Measurements from ENCODE around the gene SKIC2. TPM values are rescaled to one million over a fixed set of nuclear protein-coding genes. Genes with fewer than 3 reads are reported as not detected.
"Not testable (repeated sequence)": the region's sequence is repeated elsewhere in the genome, so short reads cannot be mapped to it uniquely, and the experiment has no call there.

The SKIC2 gene
- total RNA-seq, 1 donor from 2014 or later: 84.3 TPM

DNA sequence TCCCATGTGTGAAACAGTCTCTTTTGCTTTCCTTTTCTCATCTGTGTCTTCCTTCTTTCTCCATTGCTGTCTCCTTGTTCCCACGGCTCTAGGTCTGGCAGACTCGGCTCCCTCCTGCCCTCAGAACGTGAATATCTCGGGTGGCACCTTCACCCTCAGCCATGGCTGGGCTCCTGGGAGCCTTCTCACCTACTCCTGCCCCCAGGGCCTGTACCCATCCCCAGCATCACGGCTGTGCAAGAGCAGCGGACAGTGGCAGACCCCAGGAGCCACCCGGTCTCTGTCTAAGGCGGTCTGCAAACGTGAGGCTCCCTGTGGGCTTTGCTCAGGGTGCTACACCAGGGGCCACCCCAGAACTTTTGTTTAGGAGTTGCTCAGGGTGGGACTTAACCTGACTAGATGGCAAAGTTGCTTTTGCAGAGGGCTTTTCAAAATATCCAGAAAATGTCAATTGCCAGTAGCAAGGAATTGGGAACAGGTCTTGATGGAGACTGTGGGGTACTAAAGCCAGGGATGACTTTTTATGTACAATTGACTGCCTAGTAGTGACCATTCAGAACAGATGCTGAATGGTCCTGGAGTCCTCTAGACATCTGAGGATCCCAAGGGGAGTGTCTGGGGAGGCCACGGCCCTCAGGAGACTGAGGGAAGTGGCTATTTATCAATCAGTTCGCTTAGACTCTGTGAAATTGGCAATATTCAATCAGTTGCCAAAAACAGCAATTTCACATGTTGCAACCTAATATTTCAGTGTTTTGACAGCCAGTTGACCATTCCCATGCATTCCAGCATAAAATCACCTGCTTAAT is 30.9 kb upstream of the SKIC2 start:
- no peaks in the 10 kb centered on the region for H3K36me3 Mint-ChIP-seq
- no peaks in the 10 kb centered on the region for H3K9me3 Mint-ChIP-seq
- no peaks in the 10 kb centered on the region for H3K4me1 Mint-ChIP-seq
- H3K27me3 Mint-ChIP-seq (ENCODE audit: low read depth): peaks cover 18% of the 10 kb centered on the region
- no peak overlapping the region for H3K27ac Mint-ChIP-seq
- TF ChIP-seq, protein P1, sequence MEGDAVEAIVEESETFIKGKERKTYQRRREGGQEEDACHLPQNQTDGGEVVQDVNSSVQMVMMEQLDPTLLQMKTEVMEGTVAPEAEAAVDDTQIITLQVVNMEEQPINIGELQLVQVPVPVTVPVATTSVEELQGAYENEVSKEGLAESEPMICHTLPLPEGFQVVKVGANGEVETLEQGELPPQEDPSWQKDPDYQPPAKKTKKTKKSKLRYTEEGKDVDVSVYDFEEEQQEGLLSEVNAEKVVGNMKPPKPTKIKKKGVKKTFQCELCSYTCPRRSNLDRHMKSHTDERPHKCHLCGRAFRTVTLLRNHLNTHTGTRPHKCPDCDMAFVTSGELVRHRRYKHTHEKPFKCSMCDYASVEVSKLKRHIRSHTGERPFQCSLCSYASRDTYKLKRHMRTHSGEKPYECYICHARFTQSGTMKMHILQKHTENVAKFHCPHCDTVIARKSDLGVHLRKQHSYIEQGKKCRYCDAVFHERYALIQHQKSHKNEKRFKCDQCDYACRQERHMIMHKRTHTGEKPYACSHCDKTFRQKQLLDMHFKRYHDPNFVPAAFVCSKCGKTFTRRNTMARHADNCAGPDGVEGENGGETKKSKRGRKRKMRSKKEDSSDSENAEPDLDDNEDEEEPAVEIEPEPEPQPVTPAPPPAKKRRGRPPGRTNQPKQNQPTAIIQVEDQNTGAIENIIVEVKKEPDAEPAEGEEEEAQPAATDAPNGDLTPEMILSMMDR (IDR thresholded peaks at IDR 0.05; ENCODE audit: unreplicated experiment): no peak
- no peak overlapping the region for H3K4me3 Mint-ChIP-seq
- DNase-seq (ENCODE audit: low spot score in 2 of 2, unreplicated experiment in 2 of 2): no peak

DNA sequence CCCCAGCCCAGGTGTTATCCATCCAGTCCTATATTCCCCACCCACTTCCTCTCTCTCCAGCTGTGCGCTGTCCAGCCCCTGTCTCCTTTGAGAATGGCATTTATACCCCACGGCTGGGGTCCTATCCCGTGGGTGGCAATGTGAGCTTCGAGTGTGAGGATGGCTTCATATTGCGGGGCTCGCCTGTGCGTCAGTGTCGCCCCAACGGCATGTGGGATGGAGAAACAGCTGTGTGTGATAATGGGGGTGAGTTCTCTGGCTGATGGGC is 30.4 kb upstream of the SKIC2 start:
- Mint-ChIP-seq H3K27ac (no peak overlapping the region), H3K9me3 (no peaks in the 10 kb centered on the region), H3K4me1 (no peaks in the 10 kb centered on the region), H3K4me3 (no peak overlapping the region), H3K27me3 (ENCODE audit: low read depth) (peaks cover 21% of the 10 kb centered on the region), H3K36me3 (no peaks in the 10 kb centered on the region)
- no peak for DNase-seq (ENCODE audit: low spot score in 2 of 2, unreplicated experiment in 2 of 2)
- TF ChIP-seq, protein P1 (IDR thresholded peaks at IDR 0.05; ENCODE audit: unreplicated experiment): no peak

DNA sequence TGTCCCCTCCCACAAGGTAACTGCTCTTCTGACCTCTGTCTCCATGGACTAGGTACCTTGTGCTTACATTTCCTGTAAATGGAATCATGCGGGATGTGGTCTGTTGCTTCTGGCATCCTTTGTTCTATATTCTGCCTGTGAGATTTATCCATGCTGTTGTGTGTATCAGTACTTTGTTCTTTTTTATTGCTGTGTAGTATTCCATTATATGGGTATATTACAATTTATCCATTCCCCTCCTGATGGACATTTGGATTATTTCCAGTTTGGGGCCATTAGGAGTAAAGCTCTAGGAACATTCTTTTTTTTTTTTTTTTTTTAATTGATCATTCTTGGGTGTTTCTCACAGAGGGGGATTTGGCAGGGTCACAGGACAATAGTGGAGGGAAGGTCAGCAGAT is 28.0 kb upstream of the SKIC2 start:
- H3K27me3 Mint-ChIP-seq (ENCODE audit: low read depth): peaks cover 27% of the 10 kb centered on the region
- H3K36me3 Mint-ChIP-seq: no peaks in the 10 kb centered on the region
- no peak overlapping the region for H3K27ac Mint-ChIP-seq
- no peaks in the 10 kb centered on the region for H3K4me1 Mint-ChIP-seq
- no peak overlapping the region for H3K4me3 Mint-ChIP-seq
- H3K9me3 Mint-ChIP-seq: no peaks in the 10 kb centered on the region
- TF ChIP-seq, protein P1 (IDR thresholded peaks at IDR 0.05; ENCODE audit: unreplicated experiment): no peak
- no peak for DNase-seq (ENCODE audit: low spot score in 2 of 2, unreplicated experiment in 2 of 2)

DNA sequence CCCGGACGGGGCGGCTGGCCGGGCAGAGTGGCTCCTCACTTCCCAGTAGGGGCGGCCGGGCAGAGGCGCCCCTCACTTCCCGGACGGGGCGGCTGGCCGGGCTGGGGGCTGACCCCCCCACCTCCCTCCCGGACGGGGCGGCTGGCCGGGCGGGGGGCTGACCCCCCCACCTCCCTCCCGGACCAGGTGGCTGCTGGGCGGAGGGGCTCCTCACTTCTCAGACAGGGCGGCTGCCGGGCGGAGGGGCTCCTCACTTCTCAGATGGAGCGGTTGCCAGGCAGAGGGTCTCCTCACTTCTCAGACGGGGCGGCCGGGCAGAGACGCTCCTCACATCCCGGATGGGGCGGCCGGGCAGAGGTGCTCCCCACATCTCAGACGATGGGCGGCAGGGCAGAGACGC is 26.8 kb upstream of the SKIC2 start:
- not testable (repeated sequence) for H3K4me3 Mint-ChIP-seq; H3K36me3 Mint-ChIP-seq; H3K9me3 Mint-ChIP-seq; H3K4me1 Mint-ChIP-seq; H3K27ac Mint-ChIP-seq; DNase-seq (ENCODE audit: low spot score in 2 of 2, unreplicated experiment in 2 of 2)
- peaks cover 23% of the 10 kb centered on the region for H3K27me3 Mint-ChIP-seq (ENCODE audit: low read depth)

DNA sequence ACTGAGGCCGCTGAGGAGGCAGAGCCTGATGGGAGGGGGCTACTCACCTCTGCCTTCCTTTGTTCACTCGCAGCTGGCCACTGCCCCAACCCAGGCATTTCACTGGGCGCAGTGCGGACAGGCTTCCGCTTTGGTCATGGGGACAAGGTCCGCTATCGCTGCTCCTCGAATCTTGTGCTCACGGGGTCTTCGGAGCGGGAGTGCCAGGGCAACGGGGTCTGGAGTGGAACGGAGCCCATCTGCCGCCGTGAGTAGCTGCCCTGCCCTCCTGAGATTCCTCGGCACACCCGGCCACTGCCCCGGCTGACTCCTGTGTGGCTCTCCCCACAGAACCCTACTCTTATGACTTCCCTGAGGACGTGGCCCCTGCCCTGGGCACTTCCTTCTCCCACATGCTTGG is 25.4 kb upstream of the SKIC2 start:
- no peak for DNase-seq (ENCODE audit: low spot score in 2 of 2, unreplicated experiment in 2 of 2)
- Mint-ChIP-seq H3K27ac (no peak overlapping the region), H3K4me3 (no peak overlapping the region), H3K36me3 (no peaks in the 10 kb centered on the region), H3K27me3 (ENCODE audit: low read depth) (peaks cover 13% of the 10 kb centered on the region), H3K9me3 (no peaks in the 10 kb centered on the region), H3K4me1 (no peaks in the 10 kb centered on the region)
- TF ChIP-seq, protein P1 (IDR thresholded peaks at IDR 0.05; ENCODE audit: unreplicated experiment): no peak

DNA sequence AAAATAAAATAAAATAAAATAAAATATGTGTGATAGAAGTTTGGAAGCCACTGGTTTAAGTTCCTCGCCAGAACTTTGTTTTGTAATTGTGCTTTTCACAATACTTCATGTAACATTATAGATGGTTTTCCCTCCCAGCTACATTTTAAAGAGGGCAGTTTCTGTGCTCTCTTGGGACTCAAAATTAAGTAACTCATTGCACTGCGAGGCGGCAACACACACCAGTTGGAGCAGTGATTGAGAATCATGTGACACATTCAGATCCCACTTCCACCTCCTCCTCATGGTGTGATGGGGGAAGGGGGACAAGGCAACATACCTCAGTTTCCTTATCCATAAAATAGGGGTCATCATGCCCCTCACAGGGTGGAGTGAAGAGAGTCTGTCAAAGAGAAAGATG is 24.0 kb upstream of the SKIC2 start:
- TF ChIP-seq, protein P1 (IDR thresholded peaks at IDR 0.05; ENCODE audit: unreplicated experiment): no peak
- Mint-ChIP-seq H3K4me1 (no peaks in the 10 kb centered on the region), H3K9me3 (no peaks in the 10 kb centered on the region), H3K4me3 (no peak overlapping the region), H3K27ac (no peak overlapping the region), H3K36me3 (no peaks in the 10 kb centered on the region), H3K27me3 (ENCODE audit: low read depth) (peaks cover 13% of the 10 kb centered on the region)
- no peak for DNase-seq (ENCODE audit: low spot score in 2 of 2, unreplicated experiment in 2 of 2)
